ENCODE measurements around the gene HAPLN3.

The HAPLN3 gene

DNA sequence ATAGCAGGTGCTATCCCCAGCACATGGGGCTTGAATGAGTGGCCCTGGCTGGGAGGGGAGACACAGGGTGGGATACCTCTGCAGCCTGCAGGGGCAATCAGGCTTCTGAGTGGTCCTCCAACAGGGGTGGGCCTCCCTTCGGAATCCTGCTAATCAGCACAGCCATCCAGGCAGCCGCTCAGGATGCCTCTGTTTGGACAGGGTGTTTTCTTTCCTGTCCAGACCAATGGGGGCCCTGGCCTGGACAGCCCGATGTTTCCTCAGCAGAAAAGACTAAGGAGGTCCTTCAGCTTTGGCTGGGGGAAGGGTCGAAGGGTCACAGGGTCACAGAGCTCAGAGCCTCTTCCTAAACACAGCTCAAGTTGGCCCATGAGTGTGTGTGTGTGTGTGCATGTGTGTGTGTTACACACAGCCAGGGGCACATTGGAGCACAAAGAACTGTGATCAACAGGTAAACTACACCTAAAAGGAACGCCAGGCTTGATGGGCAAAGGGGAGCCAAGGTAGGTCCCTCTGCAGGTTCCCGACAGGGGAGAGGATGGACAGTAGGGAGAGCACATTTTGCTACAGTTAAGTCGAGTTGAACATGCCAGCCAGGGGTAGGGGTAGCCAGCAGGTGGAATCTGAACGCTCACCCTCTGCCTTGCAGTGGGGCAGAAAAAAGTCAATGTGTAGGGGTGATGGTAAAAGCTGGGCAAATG is 1.1 kb upstream of the HAPLN3 start:
- DNase-seq (ENCODE audit: low read depth): no peak

DNA sequence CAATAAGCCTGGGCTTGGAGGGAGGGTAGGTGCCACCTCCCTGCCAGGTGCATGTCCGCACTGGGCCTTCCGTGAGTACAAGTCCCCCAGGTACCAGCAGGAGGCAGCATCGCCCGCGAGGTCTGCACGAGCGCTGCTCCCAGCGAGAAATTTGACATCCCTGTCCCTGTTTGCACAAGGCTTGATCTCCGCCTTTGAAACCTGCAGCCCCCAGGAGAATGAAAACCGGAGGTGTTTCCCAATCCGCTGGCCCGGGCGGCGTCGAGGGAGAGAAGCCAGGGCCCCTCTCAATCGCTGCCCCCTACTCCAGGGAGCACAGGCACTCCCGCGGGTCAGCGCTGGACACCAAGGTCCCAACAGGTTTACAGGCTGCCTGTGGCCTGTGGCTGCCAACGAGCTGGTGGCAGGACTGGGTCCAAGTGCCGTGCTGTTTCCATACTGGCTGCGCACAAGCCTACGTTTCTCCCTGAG is 961 bp downstream of the HAPLN3 start:
- DNase-seq (ENCODE audit: low read depth): peak; percentile 80

DNA sequence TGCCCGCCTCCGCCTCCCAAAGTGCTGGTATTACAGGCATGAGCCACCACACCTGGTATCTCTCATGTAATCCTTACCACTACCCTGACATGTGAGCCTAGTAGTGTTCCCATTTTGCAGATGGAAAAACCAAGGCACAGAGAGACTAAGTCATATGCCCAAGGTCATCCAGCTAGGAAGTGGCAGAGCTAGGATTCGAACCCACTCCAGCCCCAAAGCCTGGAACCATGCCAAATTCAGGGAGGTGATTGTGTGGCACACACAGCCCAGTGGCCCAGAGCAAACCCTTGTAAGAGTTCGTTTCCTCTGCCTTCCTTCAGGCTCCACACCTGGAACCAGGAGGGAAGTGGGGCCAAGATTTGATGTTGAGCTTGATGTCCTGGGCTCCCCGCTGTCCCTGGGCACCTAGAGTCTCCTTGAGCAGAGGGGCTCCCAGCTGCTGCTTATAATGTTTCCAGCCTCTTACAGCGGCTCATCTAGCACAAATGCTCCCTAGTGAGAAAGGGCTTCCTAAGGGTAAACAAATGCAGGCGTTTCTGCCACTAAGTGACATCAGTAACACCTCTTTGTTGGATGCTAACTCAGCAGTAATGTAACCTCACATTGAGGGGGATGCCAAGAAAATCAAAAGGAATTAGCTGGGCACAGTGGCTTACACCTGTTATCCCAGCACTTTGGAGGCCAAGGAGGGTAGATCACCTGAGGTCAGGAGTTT is 3.6 kb downstream of the HAPLN3 start:
- no peak for DNase-seq (ENCODE audit: low read depth)

DNA sequence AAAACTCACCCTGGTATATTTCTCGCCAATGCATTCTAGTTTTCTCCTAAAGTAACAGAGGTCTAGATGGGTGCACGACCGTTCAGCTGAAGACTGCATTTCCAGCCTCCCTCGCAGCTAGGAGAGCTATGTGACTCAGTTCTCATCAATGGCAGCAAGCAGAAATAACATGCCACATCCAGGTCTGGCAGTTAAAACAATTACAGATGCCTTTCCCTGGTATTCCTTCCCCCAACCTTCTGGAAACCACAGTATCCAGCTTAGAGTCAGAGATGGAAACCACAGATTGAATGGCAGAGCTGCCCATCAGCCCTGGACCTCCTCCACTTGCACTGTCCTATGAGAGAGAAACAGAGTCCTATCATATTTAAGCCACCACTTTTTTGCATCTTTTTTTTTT is 4.8 kb downstream of the HAPLN3 start:
- no peak for DNase-seq (ENCODE audit: low read depth)

DNA sequence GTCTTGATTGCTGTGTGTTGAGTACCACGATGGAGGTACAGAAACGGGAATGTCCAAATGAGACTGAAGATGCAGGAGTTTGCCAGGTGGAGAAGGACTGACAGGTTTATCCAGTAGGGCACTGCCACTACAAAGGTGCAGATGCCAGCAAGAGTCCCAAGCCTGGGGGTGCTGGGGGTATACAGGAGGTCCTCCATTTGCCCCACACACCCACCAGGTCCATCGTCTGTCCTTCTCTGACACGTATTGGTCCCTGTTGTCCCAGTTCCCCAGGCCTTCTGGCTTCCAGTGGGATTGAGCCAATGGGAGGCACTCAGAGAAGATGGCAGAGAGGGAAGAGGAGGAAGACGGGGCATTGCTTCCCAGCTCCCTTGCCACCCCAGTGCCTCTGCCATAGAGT is 6.6 kb downstream of the HAPLN3 start:
- DNase-seq (ENCODE audit: low read depth): no peak

DNA sequence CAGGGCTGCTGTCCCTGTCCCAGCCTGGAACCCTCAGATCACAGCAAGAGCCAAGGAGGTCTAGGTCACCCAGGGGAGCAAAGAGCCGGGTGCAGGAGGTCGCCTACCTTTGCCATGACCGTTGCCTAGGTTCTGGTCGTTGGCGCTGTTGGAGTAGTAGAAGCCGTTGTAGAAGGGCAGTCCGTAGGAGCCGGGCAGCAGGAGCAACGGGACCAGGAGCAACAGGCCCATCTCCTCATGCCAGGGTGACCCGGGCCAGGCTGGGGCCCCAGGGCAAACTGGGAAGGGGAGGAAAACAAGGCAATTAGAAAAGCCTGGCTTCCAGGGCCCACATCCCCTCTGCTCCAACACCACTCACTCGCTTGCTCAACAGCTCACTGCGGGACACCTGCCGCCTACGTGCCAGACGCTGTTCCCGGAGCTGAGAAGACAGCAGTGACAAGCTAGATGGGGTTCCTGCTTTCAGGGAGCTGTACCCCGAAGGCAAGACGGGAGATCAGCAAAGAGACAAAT is 8.2 kb downstream of the HAPLN3 start:
- no peak for DNase-seq (ENCODE audit: low read depth)

DNA sequence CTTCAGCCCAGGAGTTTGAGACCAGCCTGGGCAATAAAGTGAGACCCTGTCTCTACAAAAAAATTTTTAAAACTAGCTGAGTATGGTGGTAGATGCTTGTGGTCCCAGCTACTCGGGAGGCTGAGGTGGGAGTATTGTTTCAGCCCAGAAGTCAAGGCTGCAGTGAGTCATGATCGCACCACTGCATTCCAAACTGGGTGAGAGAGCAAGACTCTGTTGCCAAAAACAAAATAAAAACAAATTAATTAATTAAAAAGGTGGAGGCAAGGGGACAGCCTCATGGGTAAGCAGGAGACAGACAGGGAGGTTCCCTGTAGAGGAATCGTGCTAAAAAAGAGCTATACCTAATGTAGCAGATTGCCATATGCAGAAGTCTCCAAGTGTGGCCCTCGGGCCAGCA is 12.6 kb downstream of the HAPLN3 start:
- no peak for DNase-seq (ENCODE audit: low read depth)

DNA sequence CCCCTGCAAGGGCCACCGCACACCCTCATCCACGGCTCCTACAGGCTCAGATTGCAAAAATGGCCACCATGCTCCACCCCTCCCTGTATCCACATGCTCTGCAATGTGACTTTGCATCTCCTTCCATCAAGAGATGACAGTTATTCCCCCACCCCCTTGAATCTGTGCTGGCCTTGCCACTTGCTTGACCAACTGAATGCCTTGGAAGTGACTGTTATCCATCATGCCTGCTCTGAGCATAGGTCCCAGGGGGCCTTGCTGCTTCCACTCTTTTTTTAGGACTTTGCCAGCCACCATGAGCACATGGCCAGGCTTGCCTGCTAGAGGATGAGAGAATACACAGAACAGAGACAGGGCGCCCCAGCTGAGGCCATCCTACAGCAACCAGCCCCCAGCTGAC is 13.6 kb downstream of the HAPLN3 start:
- no peak for DNase-seq (ENCODE audit: low read depth)

DNA sequence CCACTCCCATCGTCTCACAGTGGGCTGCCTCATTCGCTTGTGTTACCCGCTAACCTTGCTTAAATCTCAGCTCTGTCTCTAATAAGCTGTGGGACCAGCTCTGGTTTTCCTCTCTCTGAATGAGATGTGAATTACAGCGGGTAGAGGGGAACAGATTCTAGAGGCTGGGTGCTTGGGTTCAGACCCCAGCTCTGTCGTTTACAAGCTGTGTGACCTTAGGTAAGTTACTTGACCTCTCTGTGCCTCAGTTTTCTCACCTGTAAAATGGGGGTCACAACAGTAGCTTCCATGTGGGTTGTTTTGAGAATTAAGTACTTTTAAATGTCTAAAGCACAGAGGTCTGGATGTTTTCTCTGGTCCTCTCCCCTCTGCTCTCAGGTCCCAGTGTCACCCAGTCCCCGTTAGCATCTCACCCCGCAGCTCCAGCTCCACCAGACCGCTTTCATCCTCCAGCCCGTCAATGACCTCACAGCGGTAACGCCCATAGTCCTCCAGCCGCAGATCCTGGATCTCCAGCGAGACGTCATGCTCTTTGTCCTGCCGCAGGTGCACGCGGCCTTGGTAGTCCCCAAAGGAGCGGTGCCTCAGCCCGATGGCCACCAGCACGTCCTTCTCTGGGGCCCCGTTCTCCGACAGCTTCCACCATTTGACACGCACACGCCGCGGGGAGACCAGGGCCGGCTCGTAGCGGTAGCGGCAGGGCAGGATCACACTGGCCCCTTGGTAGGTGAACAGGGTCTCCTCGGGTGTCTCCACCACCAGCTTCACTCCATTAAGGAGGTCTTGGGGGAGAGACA is 14.2 kb downstream of the HAPLN3 start:
- DNase-seq (ENCODE audit: low read depth): no peak

DNA sequence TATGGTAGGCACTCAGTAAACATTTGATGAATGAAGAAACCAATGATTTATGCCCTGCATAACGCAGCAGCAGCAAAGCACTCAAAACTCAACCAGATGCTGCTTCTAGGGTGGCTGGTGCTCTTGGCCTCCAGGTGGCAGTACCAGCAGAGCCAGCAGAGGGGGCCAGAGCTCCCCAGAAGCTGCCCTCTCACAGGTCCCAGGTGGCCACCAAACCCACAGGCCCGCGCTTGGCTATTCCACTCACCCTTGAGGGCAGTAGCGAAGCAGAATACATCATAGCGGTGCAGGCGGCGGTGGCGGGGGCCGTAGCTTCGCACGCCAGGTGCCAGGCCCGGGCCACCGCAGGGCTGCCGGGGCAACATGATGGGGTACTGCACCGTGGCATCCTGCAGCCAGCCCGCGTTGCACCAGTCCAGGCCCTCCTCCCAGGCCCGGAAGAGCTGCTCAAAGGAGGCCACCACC is 16.6 kb downstream of the HAPLN3 start:
- DNase-seq (ENCODE audit: low read depth): no peak

DNA sequence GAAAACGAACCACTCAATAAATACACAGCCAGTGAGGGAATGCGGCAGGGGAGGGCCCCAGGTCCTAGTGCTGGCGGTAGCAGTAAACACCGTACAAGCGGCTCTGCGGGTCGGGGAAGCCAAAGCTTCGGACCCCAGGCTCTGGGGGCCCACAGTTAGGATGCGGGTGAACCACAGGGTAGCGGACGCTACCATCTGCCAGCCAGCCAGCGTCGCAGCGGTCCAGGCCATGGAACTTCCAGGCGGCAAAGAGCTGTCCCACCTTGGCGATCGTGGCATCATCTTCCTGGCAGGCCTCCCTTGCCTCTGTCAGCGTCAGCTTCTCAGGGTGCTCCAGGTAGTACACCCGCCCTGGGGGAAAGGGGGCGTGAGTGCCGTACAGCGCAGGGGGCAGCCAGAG is 17.4 kb downstream of the HAPLN3 start:
- no peak for DNase-seq (ENCODE audit: low read depth)

DNA sequence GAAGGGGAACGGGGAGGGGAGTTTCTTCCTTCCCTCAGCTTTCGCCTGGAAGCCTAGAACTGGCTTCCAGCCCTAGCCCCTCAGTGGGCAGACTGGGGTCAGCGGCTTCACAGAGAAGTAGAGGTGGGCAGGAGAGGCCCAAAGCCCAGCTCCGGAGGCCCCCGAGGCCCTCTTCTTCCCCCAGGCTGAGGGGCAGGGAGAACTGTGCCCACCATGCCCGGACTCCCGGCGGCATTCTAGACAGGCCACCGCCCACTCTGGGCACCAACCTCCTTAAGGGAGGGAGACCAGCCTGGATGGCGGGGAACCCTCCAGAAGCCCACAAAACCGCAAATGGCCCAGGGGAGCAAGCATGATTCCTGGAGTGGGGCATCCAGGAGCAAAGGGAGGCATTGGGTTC is 17.9 kb downstream of the HAPLN3 start:
- no peak for DNase-seq (ENCODE audit: low read depth)

DNA sequence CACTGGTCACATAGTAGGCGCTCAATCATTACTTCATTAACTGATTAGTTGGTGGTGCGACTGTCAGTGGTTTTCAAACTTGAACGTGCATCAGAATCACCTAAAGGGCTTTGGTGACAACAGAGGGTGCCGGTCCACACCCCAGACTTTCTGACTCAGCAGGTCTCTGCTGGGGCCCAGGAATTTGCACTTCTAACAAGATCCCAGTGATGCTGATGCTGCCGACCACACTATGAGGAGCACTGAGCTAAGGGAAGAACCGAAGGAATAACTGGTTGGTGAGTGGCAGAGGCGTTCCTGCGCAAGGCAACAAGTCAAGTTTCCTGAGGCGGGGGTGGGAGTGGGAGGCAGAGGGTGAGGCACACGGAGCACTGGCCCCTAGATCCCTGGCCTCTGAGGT is 18.8 kb downstream of the HAPLN3 start:
- DNase-seq (ENCODE audit: low read depth): no peak

DNA sequence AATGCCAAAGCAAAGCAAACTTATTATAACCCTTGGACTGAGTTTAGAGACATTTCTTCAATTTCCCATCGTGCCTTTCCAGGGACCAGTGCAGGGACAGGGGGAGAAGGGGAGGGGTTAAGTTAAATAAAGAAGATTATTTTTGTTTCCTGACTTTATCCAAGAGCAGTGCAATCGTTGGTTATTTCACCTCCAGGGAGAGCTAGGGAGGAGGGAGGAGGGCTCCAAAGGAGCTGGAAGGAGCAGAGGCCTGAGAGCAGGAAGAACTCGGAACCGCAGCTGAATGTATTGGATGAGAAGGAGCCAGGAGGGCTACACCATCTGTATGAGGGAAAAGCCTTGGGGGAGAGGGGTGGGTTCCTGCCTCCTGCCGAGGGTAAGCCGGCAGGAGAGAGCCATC is 20.7 kb downstream of the HAPLN3 start:
- no peak for DNase-seq (ENCODE audit: low read depth)

DNA sequence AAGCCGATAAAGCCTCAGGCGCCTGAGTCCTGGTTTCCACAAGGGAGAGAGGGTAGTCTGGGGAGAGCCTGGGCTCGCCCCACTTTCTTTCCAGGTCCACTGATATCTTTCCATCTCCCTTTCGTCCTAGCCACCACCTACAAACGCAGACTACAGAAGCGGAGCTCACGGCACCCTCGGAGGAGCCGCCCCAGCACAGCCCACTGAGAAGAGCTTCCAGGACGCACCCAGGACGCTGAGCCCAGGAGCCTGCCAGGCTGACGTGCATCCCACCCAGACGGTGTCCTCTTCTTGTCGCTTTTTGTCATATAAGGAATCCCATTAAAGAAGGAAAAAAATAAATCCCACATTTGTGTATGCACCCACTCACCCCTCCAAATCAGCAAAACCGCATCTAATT is 21.1 kb downstream of the HAPLN3 start:
- DNase-seq (ENCODE audit: low read depth): no peak

DNA sequence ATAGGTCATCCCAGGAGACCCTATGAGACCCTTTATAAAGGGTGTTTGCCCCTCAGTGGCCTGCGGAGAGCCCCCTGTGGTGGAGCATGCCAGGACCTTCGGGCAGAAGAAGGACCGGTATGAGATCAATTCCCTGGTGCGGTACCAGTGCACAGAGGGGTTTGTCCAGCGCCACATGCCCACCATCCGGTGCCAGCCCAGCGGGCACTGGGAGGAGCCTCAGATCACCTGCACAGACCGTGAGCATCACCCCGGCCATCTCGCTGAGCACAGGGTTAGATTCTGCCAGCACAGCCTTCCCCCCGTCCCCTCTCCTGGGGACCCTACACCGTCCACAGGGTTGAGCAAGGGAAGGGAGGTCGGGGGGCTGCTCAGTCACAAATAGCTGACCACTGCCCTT is 21.6 kb downstream of the HAPLN3 start:
- DNase-seq (ENCODE audit: low read depth): no peak

DNA sequence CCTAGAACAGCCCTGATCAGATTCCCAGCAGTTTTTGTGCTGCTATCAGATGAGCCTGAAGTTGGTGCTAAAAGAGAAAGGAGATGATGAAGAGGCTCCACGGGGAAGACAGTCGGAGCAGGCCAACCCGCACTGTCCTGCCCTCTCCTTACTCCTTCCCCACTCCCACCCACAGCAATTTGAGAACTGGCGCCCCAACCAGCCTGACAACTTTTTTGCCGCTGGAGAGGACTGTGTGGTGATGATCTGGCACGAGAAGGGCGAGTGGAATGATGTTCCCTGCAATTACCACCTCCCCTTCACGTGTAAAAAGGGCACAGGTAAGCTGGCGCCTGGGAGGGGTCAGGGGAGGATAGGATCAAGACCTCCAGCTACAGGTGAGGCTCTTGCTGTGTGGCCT is 22.6 kb downstream of the HAPLN3 start:
- DNase-seq (ENCODE audit: low read depth): no peak

DNA sequence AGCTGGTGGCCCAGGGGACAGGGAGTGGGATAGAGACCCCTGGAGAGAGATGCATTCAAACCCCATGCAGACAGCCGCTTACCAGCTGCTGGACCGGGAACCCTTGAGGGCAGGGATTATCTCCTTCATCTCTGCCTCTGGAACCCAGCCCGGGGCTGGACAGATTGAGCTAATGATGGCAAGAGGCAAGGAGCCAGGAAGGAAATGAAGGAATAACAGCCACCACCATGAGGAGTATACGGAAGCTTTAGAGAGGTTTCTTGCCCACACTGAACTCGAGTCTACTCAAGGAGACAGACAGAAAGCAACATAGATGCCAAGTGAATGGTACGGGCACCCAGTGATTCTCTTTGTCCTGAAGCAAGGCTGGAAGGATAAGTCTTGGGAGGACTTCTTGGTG is 23.2 kb downstream of the HAPLN3 start:
- DNase-seq (ENCODE audit: low read depth): no peak

DNA sequence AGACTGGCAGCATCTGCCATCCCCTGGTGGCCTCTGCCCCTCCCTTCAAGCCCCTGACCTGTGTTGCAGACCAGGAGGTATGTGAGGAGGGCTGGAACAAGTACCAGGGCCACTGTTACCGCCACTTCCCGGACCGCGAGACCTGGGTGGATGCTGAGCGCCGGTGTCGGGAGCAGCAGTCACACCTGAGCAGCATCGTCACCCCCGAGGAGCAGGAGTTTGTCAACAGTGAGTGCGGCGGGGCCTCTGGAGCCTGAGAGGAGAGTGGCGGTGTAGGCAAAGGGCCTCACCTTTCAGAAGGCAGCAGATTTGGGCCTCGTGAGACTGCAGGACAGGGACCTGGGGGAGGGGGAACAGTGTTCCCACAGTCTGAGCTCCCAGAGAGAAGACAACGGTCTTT is 24.0 kb downstream of the HAPLN3 start:
- DNase-seq (ENCODE audit: low read depth): no peak

DNA sequence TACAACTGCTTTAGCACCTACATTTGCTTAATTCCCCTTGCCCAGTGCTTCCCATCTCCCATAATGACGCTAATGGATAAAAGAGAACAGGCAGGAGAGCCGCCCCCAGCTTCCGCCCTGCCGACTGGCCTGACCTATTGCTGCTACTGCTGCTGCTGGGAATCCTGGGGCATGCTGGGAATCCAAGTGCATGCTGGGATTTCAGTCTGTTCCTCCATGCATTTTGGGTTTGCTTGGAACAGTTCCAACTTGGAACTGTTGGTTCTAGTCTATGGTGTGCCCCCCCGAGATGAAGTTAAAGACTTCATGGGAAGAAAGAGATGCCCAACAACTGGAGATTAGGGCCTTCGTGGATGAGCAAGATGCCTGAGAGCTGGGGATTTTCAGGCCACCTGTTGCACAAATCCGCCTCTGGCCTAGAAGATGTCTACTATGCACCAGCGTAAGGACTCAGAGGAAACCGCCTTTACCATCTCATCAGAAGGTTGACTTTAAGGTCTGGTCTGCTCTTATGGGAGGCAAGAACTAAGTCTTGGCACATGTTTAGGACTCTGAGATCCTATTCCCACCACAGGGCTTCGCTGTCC is 29.0 kb downstream of the HAPLN3 start:
- DNase-seq (ENCODE audit: low read depth): no peak

DNA sequence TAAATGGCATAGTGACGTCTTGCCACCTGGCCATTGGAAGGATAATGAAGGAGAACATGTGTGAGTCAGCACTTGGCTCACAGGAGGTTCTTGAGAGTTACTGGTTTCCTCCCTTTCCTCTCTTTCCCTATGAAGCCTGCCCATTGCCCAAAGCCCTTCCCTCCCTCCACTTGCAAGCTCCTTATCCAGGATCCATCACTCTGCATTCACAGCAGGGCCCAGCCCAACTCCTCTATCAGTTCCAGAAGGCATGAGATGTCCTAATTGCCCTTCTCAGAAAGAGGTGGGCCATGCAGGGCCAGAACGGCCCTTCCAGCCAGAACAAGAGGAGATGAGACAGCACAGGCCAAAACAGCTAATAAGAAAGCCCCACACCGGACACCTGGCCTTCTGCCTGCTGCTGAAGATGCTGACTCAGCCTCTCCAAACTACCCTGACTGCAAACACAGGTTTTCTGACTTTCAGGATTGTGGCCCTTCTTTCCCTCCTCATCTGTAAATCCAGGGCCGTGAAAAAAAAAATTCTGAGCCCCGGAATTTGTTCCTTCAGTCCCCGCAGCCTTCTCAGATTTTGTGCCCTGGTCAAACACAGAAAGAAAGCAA is 29.7 kb downstream of the HAPLN3 start:
- DNase-seq (ENCODE audit: low read depth): no peak
